ENCODE measurements around the gene SPOP.

The SPOP gene

GRCh38 chr17:49597928-49598655 is 79.8 kb downstream of the SPOP start:
- no peaks in the 10 kb centered on the region for H3K4me1 ChIP-seq (ENCODE audit: control insufficient read depth, insufficient read depth, low read length)
- H3K4me3 ChIP-seq (ENCODE audit: low read depth, low read length), result no peak overlapping the region
- TF ChIP-seq, protein P1, sequence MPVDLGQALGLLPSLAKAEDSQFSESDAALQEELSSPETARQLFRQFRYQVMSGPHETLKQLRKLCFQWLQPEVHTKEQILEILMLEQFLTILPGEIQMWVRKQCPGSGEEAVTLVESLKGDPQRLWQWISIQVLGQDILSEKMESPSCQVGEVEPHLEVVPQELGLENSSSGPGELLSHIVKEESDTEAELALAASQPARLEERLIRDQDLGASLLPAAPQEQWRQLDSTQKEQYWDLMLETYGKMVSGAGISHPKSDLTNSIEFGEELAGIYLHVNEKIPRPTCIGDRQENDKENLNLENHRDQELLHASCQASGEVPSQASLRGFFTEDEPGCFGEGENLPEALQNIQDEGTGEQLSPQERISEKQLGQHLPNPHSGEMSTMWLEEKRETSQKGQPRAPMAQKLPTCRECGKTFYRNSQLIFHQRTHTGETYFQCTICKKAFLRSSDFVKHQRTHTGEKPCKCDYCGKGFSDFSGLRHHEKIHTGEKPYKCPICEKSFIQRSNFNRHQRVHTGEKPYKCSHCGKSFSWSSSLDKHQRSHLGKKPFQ (tag by site-specific recombination; IDR thresholded peaks at IDR 0.05), result no peak
- TF ChIP-seq, protein P2, sequence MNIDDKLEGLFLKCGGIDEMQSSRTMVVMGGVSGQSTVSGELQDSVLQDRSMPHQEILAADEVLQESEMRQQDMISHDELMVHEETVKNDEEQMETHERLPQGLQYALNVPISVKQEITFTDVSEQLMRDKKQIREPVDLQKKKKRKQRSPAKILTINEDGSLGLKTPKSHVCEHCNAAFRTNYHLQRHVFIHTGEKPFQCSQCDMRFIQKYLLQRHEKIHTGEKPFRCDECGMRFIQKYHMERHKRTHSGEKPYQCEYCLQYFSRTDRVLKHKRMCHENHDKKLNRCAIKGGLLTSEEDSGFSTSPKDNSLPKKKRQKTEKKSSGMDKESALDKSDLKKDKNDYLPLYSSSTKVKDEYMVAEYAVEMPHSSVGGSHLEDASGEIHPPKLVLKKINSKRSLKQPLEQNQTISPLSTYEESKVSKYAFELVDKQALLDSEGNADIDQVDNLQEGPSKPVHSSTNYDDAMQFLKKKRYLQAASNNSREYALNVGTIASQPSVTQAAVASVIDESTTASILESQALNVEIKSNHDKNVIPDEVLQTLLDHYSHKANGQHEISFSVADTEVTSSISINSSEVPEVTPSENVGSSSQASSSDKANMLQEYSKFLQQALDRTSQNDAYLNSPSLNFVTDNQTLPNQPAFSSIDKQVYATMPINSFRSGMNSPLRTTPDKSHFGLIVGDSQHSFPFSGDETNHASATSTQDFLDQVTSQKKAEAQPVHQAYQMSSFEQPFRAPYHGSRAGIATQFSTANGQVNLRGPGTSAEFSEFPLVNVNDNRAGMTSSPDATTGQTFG (tag by site-specific recombination; IDR thresholded peaks at IDR 0.05; ENCODE audit: borderline replicate concordance), result no peak
- TF ChIP-seq ZNF280C (tag by site-specific recombination; IDR thresholded peaks at IDR 0.05) (no peak), HOXA7 (CRISPR knock-in tag; IDR thresholded peaks at IDR 0.05; ENCODE audit: borderline replicate concordance) (no peak), KLF8 (tag by site-specific recombination; IDR thresholded peaks at IDR 0.05) (no peak), ZBTB1 (tag by site-specific recombination; IDR thresholded peaks at IDR 0.05) (no peak)
- TF ChIP-seq, protein P3, sequence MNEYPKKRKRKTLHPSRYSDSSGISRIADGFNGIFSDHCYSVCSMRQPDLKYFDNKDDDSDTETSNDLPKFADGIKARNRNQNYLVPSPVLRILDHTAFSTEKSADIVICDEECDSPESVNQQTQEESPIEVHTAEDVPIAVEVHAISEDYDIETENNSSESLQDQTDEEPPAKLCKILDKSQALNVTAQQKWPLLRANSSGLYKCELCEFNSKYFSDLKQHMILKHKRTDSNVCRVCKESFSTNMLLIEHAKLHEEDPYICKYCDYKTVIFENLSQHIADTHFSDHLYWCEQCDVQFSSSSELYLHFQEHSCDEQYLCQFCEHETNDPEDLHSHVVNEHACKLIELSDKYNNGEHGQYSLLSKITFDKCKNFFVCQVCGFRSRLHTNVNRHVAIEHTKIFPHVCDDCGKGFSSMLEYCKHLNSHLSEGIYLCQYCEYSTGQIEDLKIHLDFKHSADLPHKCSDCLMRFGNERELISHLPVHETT (tag by site-specific recombination; IDR thresholded peaks at IDR 0.05), result no peak
- TF ChIP-seq, protein P4, sequence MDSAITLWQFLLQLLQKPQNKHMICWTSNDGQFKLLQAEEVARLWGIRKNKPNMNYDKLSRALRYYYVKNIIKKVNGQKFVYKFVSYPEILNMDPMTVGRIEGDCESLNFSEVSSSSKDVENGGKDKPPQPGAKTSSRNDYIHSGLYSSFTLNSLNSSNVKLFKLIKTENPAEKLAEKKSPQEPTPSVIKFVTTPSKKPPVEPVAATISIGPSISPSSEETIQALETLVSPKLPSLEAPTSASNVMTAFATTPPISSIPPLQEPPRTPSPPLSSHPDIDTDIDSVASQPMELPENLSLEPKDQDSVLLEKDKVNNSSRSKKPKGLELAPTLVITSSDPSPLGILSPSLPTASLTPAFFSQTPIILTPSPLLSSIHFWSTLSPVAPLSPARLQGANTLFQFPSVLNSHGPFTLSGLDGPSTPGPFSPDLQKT (IDR thresholded peaks at IDR 0.05; ENCODE audit: borderline replicate concordance, low read depth, low read length), result no peak
- no peaks in the 10 kb centered on the region for H3K9me3 ChIP-seq (ENCODE audit: control insufficient read depth, insufficient read depth, low read depth, low read length)
- ChIA-PET CTCF (interaction anchor here (0.6 to 1.6 kb wide), 5 partner anchors 22 to 700 kb away, joined by 3 to 8 read pairs (median 3); no protein-coding TSS in a partner anchor), POLR2A (no interaction called here)
- no peak overlapping the region for H3K27ac ChIP-seq (ENCODE audit: extremely low read depth, low read depth, low read length)
- H3K36me3 ChIP-seq (ENCODE audit: control insufficient read depth in 2 of 2, insufficient read depth in 1 of 2, low read length in 2 of 2), result peaks cover 19 to 74% of the 10 kb centered on the region in 2 experiments

DNA sequence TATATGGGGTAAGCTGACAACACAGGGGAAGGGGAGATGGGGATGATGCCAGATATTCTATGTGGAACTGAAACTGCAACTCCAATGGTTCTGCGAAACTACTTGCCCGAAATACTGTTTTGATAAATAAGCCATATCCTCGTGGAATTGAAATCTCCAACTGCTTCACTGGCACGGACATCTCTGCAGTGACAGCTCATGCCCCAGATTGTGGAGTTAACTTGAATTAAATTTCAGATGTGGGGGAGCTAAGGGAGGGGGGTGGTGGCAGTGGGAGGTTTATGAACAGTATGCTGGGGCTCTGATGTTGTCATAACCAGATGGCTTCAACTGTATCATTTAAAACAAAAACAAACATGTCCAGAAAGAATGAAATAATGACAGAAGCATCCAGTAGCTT is 80.5 kb downstream of the SPOP start:
- no peaks in the 10 kb centered on the region for H3K9me3 ChIP-seq (ENCODE audit: control insufficient read depth, insufficient read depth, low read depth, low read length)
- no peak overlapping the region for H3K4me3 ChIP-seq (ENCODE audit: low read depth, low read length)
- no peak overlapping the region for H3K27ac ChIP-seq (ENCODE audit: extremely low read depth, low read depth, low read length)
- H3K36me3 ChIP-seq (ENCODE audit: control insufficient read depth in 2 of 2, insufficient read depth in 1 of 2, low read length in 2 of 2), result peaks cover 19 to 71% of the 10 kb centered on the region in 2 experiments
- ChIA-PET POLR2A (no interaction called here), CTCF (interaction anchor here (1.6 kb wide), 2 partner anchors 21 to 40 kb away, joined by 4 to 8 read pairs; no protein-coding TSS in a partner anchor)
- no peaks in the 10 kb centered on the region for H3K4me1 ChIP-seq (ENCODE audit: control insufficient read depth, insufficient read depth, low read length)
- TF ChIP-seq AEBP2 (tag by site-specific recombination; IDR thresholded peaks at IDR 0.05; ENCODE audit: borderline replicate concordance), result no peak
- no peak for TF ChIP-seq ZNF692 (tag by site-specific recombination; IDR thresholded peaks at IDR 0.05)
- no peak for TF ChIP-seq ZSCAN23 (tag by site-specific recombination; IDR thresholded peaks at IDR 0.05)
- TF ChIP-seq SALL2 (tag by site-specific recombination; IDR thresholded peaks at IDR 0.05; ENCODE audit: borderline replicate concordance), result no peak
- TF ChIP-seq ZNF768 (tag by site-specific recombination; IDR thresholded peaks at IDR 0.05), result no peak
- TF ChIP-seq ZBTB1 (tag by site-specific recombination; IDR thresholded peaks at IDR 0.05), result no peak
- no peak for TF ChIP-seq KLF7 (tag by site-specific recombination; IDR thresholded peaks at IDR 0.05; ENCODE audit: borderline replicate concordance)
- no peak for TF ChIP-seq ZNF521 (tag by site-specific recombination; IDR thresholded peaks at IDR 0.05)
- no peak for TF ChIP-seq ZNF704 (tag by site-specific recombination; IDR thresholded peaks at IDR 0.05)
- TF ChIP-seq SCRT1 (tag by site-specific recombination; IDR thresholded peaks at IDR 0.05; ENCODE audit: borderline replicate concordance), result no peak
- TF ChIP-seq ZFP3 (tag by site-specific recombination; IDR thresholded peaks at IDR 0.05; ENCODE audit: low read depth), result no peak
- TF ChIP-seq KLF8 (tag by site-specific recombination; IDR thresholded peaks at IDR 0.05), result no peak
- TF ChIP-seq ZNF747 (tag by site-specific recombination; IDR thresholded peaks at IDR 0.05), result no peak
